HEK293T (cell line): ENCODE data around the gene TYK2.
"Not testable (repeated sequence)": the region's sequence is repeated elsewhere in the genome, so short reads cannot be mapped to it uniquely, and the experiment has no call there.

ENCODE experiments used
- CTCF ChIA-PET: fragments of 350-600 bp; formaldehyde crosslinking; extraction: SDS; loops from one replicate; lab custom pipeline; 2021; ENCODE audit warnings: antibody characterized with exemption, inconsistent platforms; lab: Yijun Ruan, JAX
- POLR2A ChIA-PET: fragments of 350-600 bp; formaldehyde crosslinking; extraction: SDS; loops from one replicate; lab custom pipeline; 2020; ENCODE audit warnings: antibody characterized with exemption, inconsistent platforms; lab: Yijun Ruan, JAX
- DNase-seq: peaks from one replicate; pipeline ENCODE4 v3.0.0; 2012; ENCODE audit warnings: mixed read lengths; ENCODE audit errors: extremely low spot score
- ARNT ChIP-seq: fragments of 450-650 bp; IDR thresholded peaks from 2 replicates; pipeline ENCODE4 v1.6.1; 2017; ENCODE audit warnings: mild to moderate bottlenecking
- BHLHE40 ChIP-seq: fragments of 450-650 bp; IDR thresholded peaks from 2 replicates; pipeline ENCODE4 v1.6.1; 2016; ENCODE audit warnings: mild to moderate bottlenecking, moderate library complexity, borderline replicate concordance
- CTBP1 ChIP-seq: fragments of 450-650 bp; IDR thresholded peaks from 2 replicates; pipeline ENCODE4 v1.6.1; 2016; ENCODE audit warnings: borderline replicate concordance
- ELF4 ChIP-seq: fragments of 450-650 bp; IDR thresholded peaks from 2 replicates; pipeline ENCODE4 v1.6.1; 2017; ENCODE audit warnings: antibody characterized with exemption
- FOXA1 ChIP-seq: fragments of 450-650 bp; IDR thresholded peaks from 2 replicates; pipeline ENCODE4 v1.6.1; 2016; ENCODE audit warnings: mild to moderate bottlenecking
- FOXK2 ChIP-seq: fragments of 450-650 bp; IDR thresholded peaks from 2 replicates; pipeline ENCODE4 v1.6.1; 2016; ENCODE audit warnings: mild to moderate bottlenecking
- FOXM1 ChIP-seq: fragments of 450-650 bp; IDR thresholded peaks from 2 replicates; pipeline ENCODE4 v1.6.1; 2017; ENCODE audit warnings: mild to moderate bottlenecking, borderline replicate concordance
- HDGF ChIP-seq: fragments of 450-650 bp; IDR thresholded peaks from 2 replicates; pipeline ENCODE4 v1.6.1; 2017; ENCODE audit warnings: antibody characterized with exemption, borderline replicate concordance
- L3MBTL2 ChIP-seq: fragments of 450-650 bp; conservative IDR thresholded peaks from 2 replicates; pipeline ENCODE4 v1.6.1; 2016; ENCODE audit warnings: mild to moderate bottlenecking
- LEF1 ChIP-seq: fragments of 450-650 bp; IDR thresholded peaks from 2 replicates; pipeline ENCODE4 v1.6.1; 2017; ENCODE audit warnings: mild to moderate bottlenecking, borderline replicate concordance
- NFRKB ChIP-seq: fragments of 450-650 bp; IDR thresholded peaks from 2 replicates; pipeline ENCODE4 v1.6.1; 2016; ENCODE audit warnings: mild to moderate bottlenecking, moderate library complexity
- SP1 ChIP-seq: fragments of 450-650 bp; IDR thresholded peaks from 2 replicates; pipeline ENCODE4 v1.6.1; 2017
- SUZ12 ChIP-seq: fragments of 450-650 bp; IDR thresholded peaks from 2 replicates; pipeline ENCODE4 v1.6.1; 2016; ENCODE audit warnings: mild to moderate bottlenecking
- TARDBP ChIP-seq: fragments of 450-650 bp; IDR thresholded peaks from 2 replicates; pipeline ENCODE4 v1.6.1; 2016
- ZNF384 ChIP-seq: fragments of 450-650 bp; IDR thresholded peaks from 2 replicates; pipeline ENCODE4 v1.6.1; 2016
- TF ChIP-seq, protein P1 (sequence below): fragments of 450-650 bp; IDR thresholded peaks from 2 replicates; pipeline ENCODE4 v1.6.1; 2016

The TYK2 gene

DNA sequence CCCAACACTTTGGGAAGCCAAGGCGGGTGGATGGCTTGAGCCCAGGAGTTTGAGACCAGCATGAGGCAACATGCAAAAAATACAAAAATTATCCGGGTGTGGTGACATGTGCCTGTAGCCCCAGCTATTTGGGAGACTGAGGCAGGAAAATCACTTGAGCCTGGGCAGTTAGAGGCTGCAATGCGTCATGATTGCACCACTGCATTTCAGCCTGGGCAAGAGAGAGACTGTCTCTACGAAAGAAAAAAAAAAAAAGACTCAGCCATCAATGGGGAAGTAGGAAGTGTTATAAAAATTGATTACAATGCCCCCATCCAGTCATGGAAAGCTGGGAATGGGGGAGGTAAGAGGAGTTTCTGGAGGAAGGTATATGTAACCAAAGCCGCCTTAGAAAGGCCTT lies 5.4 kb downstream of the TYK2 start:
- ChIA-PET POLR2A (no interaction called here), CTCF (no interaction called here)
- no peak for DNase-seq
- TF ChIP-seq SP1 (no peak), CTBP1 (no peak), FOXM1 (no peak), BHLHE40 (no peak), FOXA1 (no peak), HDGF (no peak), ARNT (no peak), FOXK2 (no peak), TARDBP (no peak), L3MBTL2 (no peak), ELF4 (no peak), LEF1 (no peak), ZNF384 (no peak), NFRKB (no peak), SUZ12 (no peak)
- TF ChIP-seq, protein P1, sequence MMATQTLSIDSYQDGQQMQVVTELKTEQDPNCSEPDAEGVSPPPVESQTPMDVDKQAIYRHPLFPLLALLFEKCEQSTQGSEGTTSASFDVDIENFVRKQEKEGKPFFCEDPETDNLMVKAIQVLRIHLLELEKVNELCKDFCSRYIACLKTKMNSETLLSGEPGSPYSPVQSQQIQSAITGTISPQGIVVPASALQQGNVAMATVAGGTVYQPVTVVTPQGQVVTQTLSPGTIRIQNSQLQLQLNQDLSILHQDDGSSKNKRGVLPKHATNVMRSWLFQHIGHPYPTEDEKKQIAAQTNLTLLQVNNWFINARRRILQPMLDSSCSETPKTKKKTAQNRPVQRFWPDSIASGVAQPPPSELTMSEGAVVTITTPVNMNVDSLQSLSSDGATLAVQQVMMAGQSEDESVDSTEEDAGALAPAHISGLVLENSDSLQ, result no peak

DNA sequence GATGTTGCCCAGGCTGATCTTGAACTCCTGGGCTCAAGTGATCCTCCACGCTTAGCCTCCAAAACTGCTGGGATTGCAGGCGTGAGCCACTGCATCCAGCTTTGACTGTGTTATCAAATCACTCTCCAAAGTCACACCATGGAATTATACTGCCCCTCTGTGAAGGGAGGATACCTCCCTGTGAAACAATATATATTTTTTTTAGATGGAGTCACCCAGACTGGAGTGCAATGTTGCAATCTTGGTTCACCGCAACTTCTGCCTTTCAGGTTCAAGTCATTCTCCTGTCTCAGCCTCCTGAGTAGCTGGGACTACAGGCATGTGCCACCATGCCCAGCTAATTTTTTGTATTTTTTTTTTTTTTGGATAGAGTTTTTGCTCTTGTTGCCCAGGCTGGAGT lies 7.7 kb downstream of the TYK2 start:
- ChIA-PET CTCF (no interaction called here), POLR2A (interaction anchor here (1.4 kb wide), 1 partner anchor 14 kb away, joined by 4 read pairs; no protein-coding TSS in a partner anchor)
- TF ChIP-seq FOXM1 (no peak), HDGF (no peak), ARNT (no peak), FOXA1 (no peak), ELF4 (no peak), SUZ12 (no peak), BHLHE40 (no peak), SP1 (no peak), TARDBP (no peak), NFRKB (no peak)
- TF ChIP-seq, protein P1, result no peak
- DNase-seq, result no peak

DNA sequence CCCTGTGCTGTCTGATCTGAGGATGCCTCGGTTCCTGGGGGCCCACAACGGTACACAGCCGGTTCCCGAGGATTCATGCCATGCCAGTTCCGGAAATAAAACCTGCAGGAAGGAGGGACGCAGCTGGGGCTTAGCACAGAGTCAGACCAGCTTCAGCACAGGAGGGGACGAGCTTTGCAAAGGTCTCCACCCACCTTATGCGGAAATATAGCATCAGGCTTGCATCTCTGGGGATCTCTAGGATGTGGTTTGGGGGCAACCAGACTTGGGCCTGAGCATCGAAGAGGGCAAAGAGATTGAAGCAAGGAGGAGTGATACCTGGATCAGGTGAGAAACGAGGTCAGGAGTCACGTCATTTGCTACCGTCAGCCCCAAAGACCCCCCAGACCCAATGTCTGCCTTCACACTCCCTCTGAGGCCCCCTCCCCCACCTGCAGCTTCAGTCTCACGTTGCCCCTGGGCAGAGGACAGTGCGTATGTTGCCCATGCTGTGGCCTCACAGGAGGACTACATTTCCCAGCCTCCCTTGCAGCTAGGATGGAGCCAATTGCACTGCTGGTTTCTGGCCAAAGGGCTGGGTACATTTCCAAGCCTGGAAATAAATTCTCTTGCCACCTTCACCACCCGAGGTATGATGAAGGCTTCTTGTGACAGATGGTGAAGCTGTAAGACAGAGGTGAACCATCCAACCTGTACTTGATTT lies 12.1 kb downstream of the TYK2 start:
- CTCF ChIA-PET, result interaction anchor here (0.6 kb wide), 1 partner anchor 221 kb away, joined by 4 read pairs; no protein-coding TSS in a partner anchor
- POLR2A ChIA-PET, result interaction anchor here (1.0 to 1.1 kb wide), 2 partner anchors 9 to 12 kb away, joined by 4 to 5 read pairs; partner anchors contain the start of gene TYK2
- DNase-seq, result no peak
- TF ChIP-seq, protein P1, result no peak
- TF ChIP-seq ARNT (no peak), NFRKB (no peak), L3MBTL2 (no peak), BHLHE40 (no peak), ZNF384 (no peak), FOXK2 (no peak), CTBP1 (no peak), LEF1 (no peak), FOXA1 (no peak), SUZ12 (no peak), SP1 (no peak), FOXM1 (no peak)

DNA sequence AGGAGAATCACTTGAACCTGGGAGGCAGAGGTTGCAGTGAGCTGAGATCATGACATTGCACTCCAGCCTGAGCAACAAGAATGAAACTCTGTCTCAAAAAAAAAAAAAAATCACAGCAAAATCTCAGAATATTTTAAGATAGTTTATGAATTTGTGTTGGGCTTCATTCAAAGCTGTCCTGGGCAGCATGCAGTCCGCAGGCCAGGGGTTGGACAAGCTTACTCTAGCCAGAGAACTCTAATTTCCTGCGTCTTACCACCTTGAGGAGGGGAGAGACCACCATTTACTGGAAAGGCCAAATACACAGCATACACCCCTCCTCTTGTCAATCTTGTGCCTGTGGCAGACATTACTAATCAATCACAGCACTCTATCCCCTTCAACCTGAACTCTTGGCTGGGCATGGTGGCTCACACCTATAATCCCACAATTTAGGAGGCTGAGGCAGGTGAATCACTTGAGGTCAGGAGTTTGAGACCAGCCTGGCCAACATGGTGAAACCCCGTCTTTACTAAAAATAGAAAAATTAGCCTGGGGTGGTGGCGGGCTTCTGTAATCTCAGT lies 13.3 kb downstream of the TYK2 start:
- POLR2A ChIA-PET, result interaction anchor here (1.4 kb wide), 1 partner anchor 13 kb away, joined by 7 read pairs; the partner anchor contains the start of gene TYK2
- not testable (repeated sequence) for DNase-seq

DNA sequence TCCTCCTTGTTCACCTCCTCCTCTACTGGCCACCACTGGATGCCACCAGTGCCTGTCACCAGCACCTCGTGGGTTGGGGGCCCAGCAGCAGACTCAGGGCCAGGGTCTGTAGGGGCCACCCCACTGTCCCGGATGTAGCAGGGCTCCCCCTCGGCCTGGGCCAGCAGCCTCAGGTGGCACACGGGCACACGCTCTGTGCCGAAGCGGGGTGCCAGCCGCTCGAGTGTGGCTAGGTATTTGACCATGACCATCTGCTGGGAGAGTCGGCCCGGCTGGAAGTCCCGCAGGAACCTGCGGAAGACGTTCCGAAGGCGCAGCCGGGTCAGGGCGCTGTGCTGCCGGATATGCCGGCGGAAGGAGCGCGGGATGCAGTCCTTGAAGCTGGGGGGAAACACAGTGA lies 14.9 kb downstream of the TYK2 start:
- TF ChIP-seq FOXM1 (no peak), SUZ12 (no peak), FOXA1 (no peak), ELF4 (no peak), LEF1 (no peak), HDGF (no peak)
- TF ChIP-seq, protein P1, result no peak
- ChIA-PET CTCF (no interaction called here), POLR2A (interaction anchor here (1.4 kb wide), 1 partner anchor 15 kb away, joined by 7 read pairs; the partner anchor contains the start of gene TYK2)
- no peak for DNase-seq

More for the DNA sequence above, 13.3 kb downstream of the TYK2 start:
- CTCF ChIA-PET, result not testable (repeated sequence)

DNA sequence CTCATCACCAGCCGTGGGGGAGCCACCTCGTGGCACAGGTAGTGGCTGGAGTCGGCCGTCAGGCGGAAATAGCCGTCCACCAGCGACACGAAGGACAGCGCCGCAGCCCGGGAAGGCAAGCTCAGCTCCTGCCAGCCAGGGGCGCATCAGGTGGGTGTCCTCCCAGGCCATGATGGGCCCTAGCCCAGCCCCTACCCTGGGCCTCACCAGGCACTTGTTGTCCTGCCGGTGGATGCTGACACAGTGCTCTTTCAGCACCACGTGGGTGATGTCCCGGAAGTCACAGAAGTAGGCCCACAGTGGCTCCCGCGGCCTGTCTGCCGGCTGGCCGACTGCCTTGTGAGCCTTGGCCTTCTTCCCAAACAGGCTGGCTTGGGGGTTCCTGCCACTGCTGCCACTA lies 15.7 kb downstream of the TYK2 start:
- TF ChIP-seq BHLHE40, result no peak
- TF ChIP-seq TARDBP, result no peak
- no peak for TF ChIP-seq FOXM1
- no peak for TF ChIP-seq SP1
- TF ChIP-seq FOXK2, result no peak
- TF ChIP-seq HDGF, result no peak
- TF ChIP-seq CTBP1, result no peak
- TF ChIP-seq LEF1, result no peak
- TF ChIP-seq FOXA1, result no peak
- no peak for TF ChIP-seq ARNT
- POLR2A ChIA-PET, result no interaction called here
- CTCF ChIA-PET, result no interaction called here
- no peak for DNase-seq
